Measurements from ENCODE around the gene HSPA4.
A peak's percentile ranks its signal among the peaks of the same experiment; 100 is the strongest.
"Not testable (repeated sequence)": the region's sequence is repeated elsewhere in the genome, so short reads cannot be mapped to it uniquely, and the experiment has no call there.

HSPA4 gene

DNA sequence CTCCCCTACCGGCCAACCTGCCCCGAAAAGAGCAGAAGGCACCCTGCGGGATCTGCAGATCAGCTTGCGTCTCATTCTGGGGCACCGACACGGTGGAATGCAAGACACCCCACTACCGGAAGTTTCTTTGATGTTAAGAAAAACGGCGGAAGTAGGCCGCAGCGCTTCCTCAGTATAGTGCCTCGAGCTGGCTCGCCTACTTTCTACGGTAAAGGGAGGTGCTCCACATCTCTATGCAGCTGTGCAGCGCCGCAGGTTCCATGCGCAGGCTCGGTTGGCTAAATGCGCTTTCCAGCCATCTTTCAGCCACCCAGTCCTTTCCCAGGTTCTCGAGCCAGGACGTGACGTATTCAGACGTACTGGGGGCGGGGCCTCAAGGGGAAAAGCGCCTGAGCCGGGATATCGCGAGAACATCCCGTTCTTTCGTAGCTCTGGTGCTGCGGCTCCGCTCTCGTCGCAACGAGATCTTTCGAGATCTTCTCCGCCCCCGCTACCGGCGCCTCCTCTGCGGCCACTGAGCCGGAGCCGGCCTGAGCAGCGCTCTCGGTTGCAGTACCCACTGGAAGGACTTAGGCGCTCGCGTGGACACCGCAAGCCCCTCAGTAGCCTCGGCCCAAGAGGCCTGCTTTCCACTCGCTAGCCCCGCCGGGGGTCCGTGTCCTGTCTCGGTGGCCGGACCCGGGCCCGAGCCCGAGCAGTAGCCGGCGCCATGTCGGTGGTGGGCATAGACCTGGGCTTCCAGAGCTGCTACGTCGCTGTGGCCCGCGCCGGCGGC lies at the start of gene HSPA4:
HSPA4 (plus strand) TSS at position 472 of the 775 bp plus-strand sequence; CDS start at position 710, 238 bp downstream.
- Histone ChIP-seq H3K27me3 (replicated peaks; ENCODE audit: insufficient read depth, low read length) (no peaks in the 10 kb centered on the region), H3K9me3 (replicated peaks; ENCODE audit: insufficient read depth, low read length) (no peaks in the 10 kb centered on the region), H3K4me2 (ENCODE audit: low read depth, low read length) (peak within 1 kb of the TSS; percentile 93), H3K4me1 (ENCODE audit: low read length) (peaks cover 21% of the 10 kb centered on the region), H3K27ac (ENCODE audit: low read length) (peak within 1 kb of the TSS; percentile 95), H3F3A (ENCODE audit: insufficient read depth, low read length) (peaks cover 20% of the 10 kb centered on the region), H3K36me3 (replicated peaks; ENCODE audit: insufficient read depth, low read length) (no peaks in the 10 kb centered on the region), H3K4me3 (ENCODE audit: low read length) (peak within 1 kb of the TSS; percentile 99), H3K9me2 (replicated peaks; ENCODE audit: insufficient read depth, low read length) (no peaks in the 10 kb centered on the region), H2AFZ (ENCODE audit: low read length) (peak within 1 kb of the TSS; percentile 72), H3K79me2 (ENCODE audit: low read length) (peaks cover 61% of the 10 kb centered on the region), H4K20me1 (ENCODE audit: insufficient read depth, low read length) (peaks cover 3% of the 10 kb centered on the region; the same call in 1 of the 2 replicates), H3K9ac (ENCODE audit: low read length) (peak within 1 kb of the TSS; percentile 99)
- TF ChIP-seq EZH2 (optimal IDR thresholded peaks at IDR 0.05; ENCODE audit: low read depth, low read length) (no peak), EZH2phosphoT487 (IDR thresholded peaks at IDR 0.05; ENCODE audit: low read length) (no peak), CTCF (IDR thresholded peaks at IDR 0.05; ENCODE audit: low read length) (no peak)
- DNase-seq = peak; percentile 99

DNA sequence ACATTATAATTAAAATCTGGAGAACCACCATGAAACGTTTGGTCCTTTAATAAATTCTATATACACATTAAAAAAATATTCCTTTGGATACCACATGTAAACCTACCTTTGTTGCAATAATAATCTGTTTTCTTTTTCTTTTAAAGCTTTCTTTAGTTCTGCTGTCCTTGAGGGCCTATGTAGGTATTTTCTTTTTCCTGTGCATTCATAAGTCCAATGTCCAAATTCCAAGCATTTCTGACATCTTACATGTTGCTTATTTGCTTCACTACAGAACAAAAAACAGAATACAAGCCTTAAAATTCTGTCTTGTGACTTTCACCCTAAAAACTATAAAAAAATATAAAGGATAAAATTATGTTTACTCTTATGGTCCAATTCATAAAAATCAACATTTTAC lies 45.2 kb upstream of the HSPA4 start:
- Histone ChIP-seq H3K4me1 (ENCODE audit: low read length) (no peaks in the 10 kb centered on the region), H4K20me1 (ENCODE audit: insufficient read depth, low read length) (no peaks in the 10 kb centered on the region), H3K4me3 (ENCODE audit: low read length) (no peak overlapping the region), H3K4me2 (ENCODE audit: low read depth, low read length) (no peak overlapping the region), H2AFZ (ENCODE audit: low read length) (no peak overlapping the region), H3K36me3 (replicated peaks; ENCODE audit: insufficient read depth, low read length) (no peaks in the 10 kb centered on the region), H3K9me2 (replicated peaks; ENCODE audit: insufficient read depth, low read length) (no peaks in the 10 kb centered on the region), H3K79me2 (ENCODE audit: low read length) (no peaks in the 10 kb centered on the region), H3K27ac (ENCODE audit: low read length) (no peak overlapping the region), H3K27me3 (replicated peaks; ENCODE audit: insufficient read depth, low read length) (no peaks in the 10 kb centered on the region), H3F3A (ENCODE audit: insufficient read depth, low read length) (no peaks in the 10 kb centered on the region), H3K9me3 (replicated peaks; ENCODE audit: insufficient read depth, low read length) (no peaks in the 10 kb centered on the region), H3K9ac (ENCODE audit: low read length) (no peak overlapping the region)
- TF ChIP-seq EZH2 (optimal IDR thresholded peaks at IDR 0.05; ENCODE audit: low read depth, low read length) (no peak), EZH2phosphoT487 (IDR thresholded peaks at IDR 0.05; ENCODE audit: low read length) (no peak), CTCF (IDR thresholded peaks at IDR 0.05; ENCODE audit: low read length) (no peak)
- DNase-seq = no peak

- H3K4me1 ChIP-seq (ENCODE audit: low read length); H3K9me2 ChIP-seq (replicated peaks; ENCODE audit: insufficient read depth, low read length); H3K36me3 ChIP-seq (replicated peaks; ENCODE audit: insufficient read depth, low read length); H3K27me3 ChIP-seq (replicated peaks; ENCODE audit: insufficient read depth, low read length); H3K4me3 ChIP-seq (ENCODE audit: low read length); H4K20me1 ChIP-seq (ENCODE audit: insufficient read depth, low read length); H3K27ac ChIP-seq (ENCODE audit: low read length); H3K9me3 ChIP-seq (replicated peaks; ENCODE audit: insufficient read depth, low read length); H3K9ac ChIP-seq (ENCODE audit: low read length); H2AFZ ChIP-seq (ENCODE audit: low read length); H3K79me2 ChIP-seq (ENCODE audit: low read length); H3K4me2 ChIP-seq (ENCODE audit: low read depth, low read length); H3F3A ChIP-seq (ENCODE audit: insufficient read depth, low read length); DNase-seq: not testable (repeated sequence)
These were observed 43.4 kb upstream of the HSPA4 start for GRCh38 chr5:133008455-133008854.

- DNase-seq = no peak
- Histone ChIP-seq H3K9ac (ENCODE audit: low read length) (no peak overlapping the region), H3K4me1 (ENCODE audit: low read length) (no peaks in the 10 kb centered on the region), H3K79me2 (ENCODE audit: low read length) (peaks cover 24% of the 10 kb centered on the region), H3K27ac (ENCODE audit: low read length) (no peak overlapping the region), H3F3A (ENCODE audit: insufficient read depth, low read length) (no peaks in the 10 kb centered on the region), H3K27me3 (replicated peaks; ENCODE audit: insufficient read depth, low read length) (no peaks in the 10 kb centered on the region), H3K9me3 (replicated peaks; ENCODE audit: insufficient read depth, low read length) (no peaks in the 10 kb centered on the region), H3K4me2 (ENCODE audit: low read depth, low read length) (no peak overlapping the region), H3K9me2 (replicated peaks; ENCODE audit: insufficient read depth, low read length) (no peaks in the 10 kb centered on the region), H4K20me1 (ENCODE audit: insufficient read depth, low read length) (no peaks in the 10 kb centered on the region), H2AFZ (ENCODE audit: low read length) (no peak overlapping the region), H3K36me3 (replicated peaks; ENCODE audit: insufficient read depth, low read length) (no peaks in the 10 kb centered on the region), H3K4me3 (ENCODE audit: low read length) (no peak overlapping the region)
- no peak for TF ChIP-seq CTCF (IDR thresholded peaks at IDR 0.05; ENCODE audit: low read length)
- no peak for TF ChIP-seq EZH2phosphoT487 (IDR thresholded peaks at IDR 0.05; ENCODE audit: low read length)
- no peak for TF ChIP-seq EZH2 (optimal IDR thresholded peaks at IDR 0.05; ENCODE audit: low read depth, low read length)
These were observed 36.3 kb upstream of the HSPA4 start for GRCh38 chr5:133015466-133015865.

Measured in MM.1S (cell line).